ENCODE results near the gene RDH14.

Gene RDH14

DNA sequence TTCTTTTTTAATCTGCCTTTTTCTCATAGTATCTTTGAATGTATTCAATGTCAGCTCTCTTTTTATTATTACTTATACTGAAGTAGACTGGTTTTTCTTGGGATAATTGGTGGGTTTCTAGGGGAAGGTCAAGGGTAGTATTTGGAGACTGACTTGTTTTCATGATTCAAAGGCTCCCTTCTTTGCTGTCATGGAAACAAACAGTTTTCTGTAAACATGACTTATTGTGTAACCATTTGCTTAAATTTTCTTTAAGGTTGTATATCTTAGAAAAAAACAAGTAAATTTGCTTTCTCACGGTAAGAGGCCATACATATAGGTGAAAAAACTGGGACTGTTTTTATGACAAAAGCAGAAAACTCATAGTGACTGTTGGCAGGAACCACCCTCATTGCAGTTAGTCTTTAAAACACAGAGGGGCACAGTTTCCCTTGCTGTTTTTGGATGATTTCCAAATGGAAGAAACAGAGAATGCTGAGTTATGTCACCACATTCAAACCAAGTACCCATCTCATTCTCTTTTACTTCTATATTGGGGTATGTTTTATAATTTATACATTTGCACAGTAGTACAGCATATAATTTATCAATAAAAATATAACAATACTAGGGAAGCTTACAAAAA lies 5.8 kb upstream of the RDH14 start:
- Histone ChIP-seq H3K27me3 (ENCODE audit: control insufficient read depth, insufficient read depth, low read length, poor library complexity, severe bottlenecking) (no peaks in the 10 kb centered on the region), H3K9me3 (ENCODE audit: control insufficient read depth, low read length) (no peaks in the 10 kb centered on the region), H3K4me3 (ENCODE audit: insufficient read depth, low read depth, low read length) (no peak overlapping the region), H3K4me1 (ENCODE audit: control insufficient read depth, insufficient read depth, low read length) (no peaks in the 10 kb centered on the region), H3K36me3 (ENCODE audit: control insufficient read depth, insufficient read depth, low read length) (no peaks in the 10 kb centered on the region), H3K27ac (ENCODE audit: insufficient read depth, low read depth, low read length, poor library complexity, severe bottlenecking) (no peak overlapping the region)
- WGBS, 2 experiments = 81 to 94% methylated on average over 1 of the region's 1 CpG

DNA sequence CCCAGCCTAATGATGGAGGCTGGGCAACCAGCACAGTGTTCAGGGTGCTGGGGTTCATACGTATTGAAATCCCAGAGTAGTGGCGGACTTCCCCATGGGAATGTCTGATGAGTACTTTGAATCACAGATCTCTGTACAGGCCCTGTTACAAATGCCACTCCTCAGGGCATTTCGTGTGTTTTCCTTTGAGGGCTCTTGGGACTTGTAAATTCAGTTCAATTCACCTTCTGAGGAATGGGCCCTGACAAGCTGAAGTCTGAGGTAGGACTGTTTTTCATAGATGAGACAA lies 288 bp upstream of the RDH14 start:
- no peak overlapping the region for H3K27ac ChIP-seq (ENCODE audit: insufficient read depth, low read depth, low read length, poor library complexity, severe bottlenecking)

DNA sequence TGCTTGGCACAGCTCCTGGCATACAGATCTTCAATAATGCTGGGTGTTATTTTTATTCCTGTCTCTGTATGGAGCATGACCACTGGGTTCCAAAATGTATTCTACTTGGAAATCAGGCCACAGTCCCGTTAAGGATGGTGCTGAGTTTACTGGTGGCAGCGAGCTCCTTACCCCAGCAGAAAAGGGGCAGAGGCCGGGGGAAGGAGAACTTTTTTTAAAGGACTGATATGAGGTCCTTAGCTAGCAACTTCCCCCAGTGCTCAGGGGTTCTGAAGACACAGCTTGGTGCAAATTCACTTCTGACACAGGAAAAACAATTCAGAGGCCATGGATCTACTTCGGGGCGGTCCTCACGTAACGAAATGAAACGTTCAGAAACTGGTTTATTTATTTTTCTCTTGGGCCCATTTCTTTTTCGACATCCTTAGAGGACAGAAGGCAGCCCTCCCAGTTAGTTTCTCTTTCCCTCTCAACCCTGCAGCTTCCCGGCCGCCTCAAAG lies 872 bp downstream of the RDH14 start:
- 4 to 8% methylated on average over 11 of the region's 11 CpGs for WGBS, 2 experiments
- Histone ChIP-seq H3K4me3 (ENCODE audit: insufficient read depth, low read depth, low read length) (peak overlapping the region; percentile 82), H3K27ac (ENCODE audit: insufficient read depth, low read depth, low read length, poor library complexity, severe bottlenecking) (no peak overlapping the region), H3K9me3 (ENCODE audit: control insufficient read depth, low read length) (no peaks in the 10 kb centered on the region), H3K4me1 (ENCODE audit: control insufficient read depth, insufficient read depth, low read length) (peaks cover 12% of the 10 kb centered on the region), H3K27me3 (ENCODE audit: control insufficient read depth, insufficient read depth, low read length, poor library complexity, severe bottlenecking) (no peaks in the 10 kb centered on the region), H3K36me3 (ENCODE audit: control insufficient read depth, insufficient read depth, low read length) (peaks cover 9% of the 10 kb centered on the region)

More for the DNA sequence above, 288 bp upstream of the RDH14 start:
- no peaks in the 10 kb centered on the region for H3K9me3 ChIP-seq (ENCODE audit: control insufficient read depth, low read length)
- peak overlapping the region; percentile 82 for H3K4me3 ChIP-seq (ENCODE audit: insufficient read depth, low read depth, low read length)
- peaks cover 12% of the 10 kb centered on the region for H3K4me1 ChIP-seq (ENCODE audit: control insufficient read depth, insufficient read depth, low read length)
- 1 to 6% methylated on average over 3 of the region's 3 CpGs for WGBS, 2 experiments
- no peaks in the 10 kb centered on the region for H3K36me3 ChIP-seq (ENCODE audit: control insufficient read depth, insufficient read depth, low read length)
- no peaks in the 10 kb centered on the region for H3K27me3 ChIP-seq (ENCODE audit: control insufficient read depth, insufficient read depth, low read length, poor library complexity, severe bottlenecking)

DNA sequence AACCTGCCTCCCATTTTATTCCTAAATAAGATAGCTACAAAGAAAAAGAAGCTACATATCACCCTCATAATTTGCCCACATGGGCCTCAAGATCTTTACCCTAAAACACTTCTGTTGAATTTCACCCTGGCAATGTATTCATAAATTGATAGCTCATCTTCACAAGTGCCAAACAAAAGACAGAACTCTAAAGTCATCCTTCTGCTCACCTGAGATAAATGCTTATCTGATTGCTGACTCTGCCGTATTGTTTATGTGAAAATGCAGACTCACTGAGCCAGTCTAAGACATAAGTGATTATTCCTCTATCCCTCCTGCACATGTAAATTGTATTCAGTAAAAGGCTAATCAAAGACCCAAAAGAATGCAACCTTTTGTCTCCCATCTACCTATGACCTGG lies 2.0 kb downstream of the RDH14 start:
- no peak overlapping the region for H3K4me3 ChIP-seq (ENCODE audit: insufficient read depth, low read depth, low read length)
- WGBS, 2 experiments = 97 to 100% methylated on average over 1 of the region's 1 CpG
- H3K27me3 ChIP-seq (ENCODE audit: control insufficient read depth, insufficient read depth, low read length, poor library complexity, severe bottlenecking) = no peaks in the 10 kb centered on the region
- H3K4me1 ChIP-seq (ENCODE audit: control insufficient read depth, insufficient read depth, low read length) = peaks cover 12% of the 10 kb centered on the region
- H3K9me3 ChIP-seq (ENCODE audit: control insufficient read depth, low read length) = no peaks in the 10 kb centered on the region
- H3K36me3 ChIP-seq (ENCODE audit: control insufficient read depth, insufficient read depth, low read length) = peaks cover 11% of the 10 kb centered on the region
- no peak overlapping the region for H3K27ac ChIP-seq (ENCODE audit: insufficient read depth, low read depth, low read length, poor library complexity, severe bottlenecking)

DNA sequence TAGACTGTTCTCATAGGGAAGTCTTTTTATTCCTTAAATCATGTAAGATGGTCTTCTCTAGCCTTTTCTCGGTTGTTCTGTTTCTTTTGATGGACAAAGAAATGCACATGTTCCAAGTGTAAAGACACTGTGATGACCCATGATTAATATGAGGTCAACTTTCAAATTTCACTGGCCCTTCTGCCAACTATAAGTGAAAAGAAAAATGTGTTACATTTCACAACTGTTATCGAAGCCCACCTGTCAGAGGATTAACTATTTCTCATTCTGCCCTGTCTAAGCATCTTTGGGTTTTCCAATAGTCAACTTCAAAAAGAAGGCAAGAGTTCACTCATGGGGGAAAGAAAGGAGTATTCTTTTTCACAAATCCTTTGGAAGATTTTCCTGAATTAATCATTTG lies 3.3 kb downstream of the RDH14 start:
- whole genome bisulfite sequencing, 2 experiments = 98 to 100% methylated on average over 1 to 2 of the region's 2 CpGs

DNA sequence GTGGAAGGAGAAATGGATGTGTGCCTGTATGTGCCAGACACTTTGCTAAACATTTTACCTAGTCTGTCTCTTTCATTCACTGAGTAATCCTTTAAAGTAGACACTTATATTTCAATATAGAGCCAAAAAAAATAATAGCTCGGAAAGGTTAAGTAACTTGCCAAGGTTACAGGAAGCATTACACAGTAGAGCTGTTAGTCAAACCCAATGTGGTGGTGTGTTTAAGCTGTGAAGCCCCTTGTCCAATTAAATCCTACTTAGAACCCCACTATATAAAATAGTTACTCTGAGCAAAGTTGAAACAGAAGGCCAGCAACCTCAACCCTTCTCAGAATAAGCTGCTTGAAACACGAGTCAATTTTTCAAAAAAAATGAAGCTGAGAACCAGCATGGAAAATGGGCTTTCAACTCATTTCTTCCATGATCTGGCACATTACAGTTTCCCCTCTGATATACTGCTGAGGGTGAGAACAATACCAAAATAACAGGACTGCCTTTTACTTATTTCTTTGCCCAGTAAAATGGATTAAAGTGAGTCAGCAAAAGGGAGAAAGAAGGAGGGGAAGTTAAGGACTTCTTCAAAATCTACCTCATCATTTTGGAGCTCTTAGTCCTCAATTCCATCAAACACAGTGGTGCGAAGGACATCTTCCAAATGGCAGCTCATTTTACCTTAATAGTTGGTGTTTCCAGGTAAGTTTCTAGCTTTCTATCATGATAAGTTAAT lies 7.9 kb downstream of the RDH14 start:
- Histone ChIP-seq H3K27ac (ENCODE audit: insufficient read depth, low read depth, low read length, poor library complexity, severe bottlenecking) (no peak overlapping the region), H3K36me3 (ENCODE audit: control insufficient read depth, insufficient read depth, low read length) (peaks cover 11% of the 10 kb centered on the region), H3K9me3 (ENCODE audit: control insufficient read depth, low read length) (no peaks in the 10 kb centered on the region), H3K4me1 (ENCODE audit: control insufficient read depth, insufficient read depth, low read length) (no peaks in the 10 kb centered on the region), H3K27me3 (ENCODE audit: control insufficient read depth, insufficient read depth, low read length, poor library complexity, severe bottlenecking) (no peaks in the 10 kb centered on the region), H3K4me3 (ENCODE audit: insufficient read depth, low read depth, low read length) (no peak overlapping the region)
- 92 to 98% methylated on average over 2 to 3 of the region's 3 CpGs for WGBS, 2 experiments

More for the DNA sequence above, 3.3 kb downstream of the RDH14 start:
- no peaks in the 10 kb centered on the region for H3K9me3 ChIP-seq (ENCODE audit: control insufficient read depth, low read length)
- H3K27me3 ChIP-seq (ENCODE audit: control insufficient read depth, insufficient read depth, low read length, poor library complexity, severe bottlenecking) = no peaks in the 10 kb centered on the region
- no peak overlapping the region for H3K4me3 ChIP-seq (ENCODE audit: insufficient read depth, low read depth, low read length)
- H3K4me1 ChIP-seq (ENCODE audit: control insufficient read depth, insufficient read depth, low read length) = peaks cover 12% of the 10 kb centered on the region
- H3K36me3 ChIP-seq (ENCODE audit: control insufficient read depth, insufficient read depth, low read length) = peaks cover 11% of the 10 kb centered on the region
- H3K27ac ChIP-seq (ENCODE audit: insufficient read depth, low read depth, low read length, poor library complexity, severe bottlenecking) = no peak overlapping the region

DNA sequence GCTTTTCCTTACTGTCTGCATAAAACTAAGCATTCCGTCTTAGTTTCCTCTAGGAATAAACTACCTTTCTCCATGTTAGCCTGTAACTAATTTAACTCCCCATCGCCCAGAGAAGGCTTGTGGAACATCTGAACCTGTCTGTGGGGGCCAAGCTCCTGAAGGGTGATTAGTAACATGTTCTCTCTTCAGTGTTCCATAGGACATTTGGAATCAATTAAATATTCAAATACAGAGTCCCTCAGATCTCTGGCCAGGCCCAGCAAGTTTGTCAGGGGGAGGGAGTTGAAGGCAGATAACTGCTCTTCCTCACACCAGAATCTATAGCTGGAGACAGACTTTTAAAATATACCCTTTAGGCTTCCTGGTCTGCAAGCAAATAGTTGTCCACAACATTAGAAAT lies 8.8 kb downstream of the RDH14 start:
- Histone ChIP-seq H3K9me3 (ENCODE audit: control insufficient read depth, low read length) (no peaks in the 10 kb centered on the region), H3K4me3 (ENCODE audit: insufficient read depth, low read depth, low read length) (no peak overlapping the region), H3K4me1 (ENCODE audit: control insufficient read depth, insufficient read depth, low read length) (no peaks in the 10 kb centered on the region), H3K27me3 (ENCODE audit: control insufficient read depth, insufficient read depth, low read length, poor library complexity, severe bottlenecking) (no peaks in the 10 kb centered on the region), H3K36me3 (ENCODE audit: control insufficient read depth, insufficient read depth, low read length) (peaks cover 11% of the 10 kb centered on the region), H3K27ac (ENCODE audit: insufficient read depth, low read depth, low read length, poor library complexity, severe bottlenecking) (no peak overlapping the region)
- WGBS, 2 experiments = 94% methylated on average over 2 of the region's 2 CpGs

DNA sequence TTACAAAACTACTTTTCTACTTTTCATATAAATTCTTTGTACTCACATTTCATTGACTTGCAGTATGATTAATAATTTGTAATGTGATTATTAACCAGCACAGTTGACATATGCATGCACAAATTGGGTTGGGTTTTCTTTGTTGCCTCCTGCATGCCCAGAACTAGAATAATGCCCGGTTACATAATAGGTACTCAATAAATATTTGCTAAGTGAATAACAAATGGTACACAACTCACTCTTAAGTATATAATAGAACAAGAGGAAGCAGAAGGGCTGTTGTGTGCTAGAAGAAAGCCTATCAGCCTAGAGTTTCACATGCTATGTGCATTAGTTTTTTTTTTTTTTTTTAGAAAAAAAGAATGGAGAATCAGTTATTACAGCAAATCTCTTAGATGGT lies 9.3 kb downstream of the RDH14 start:
- Histone ChIP-seq H3K27ac (ENCODE audit: insufficient read depth, low read depth, low read length, poor library complexity, severe bottlenecking) (no peak overlapping the region), H3K27me3 (ENCODE audit: control insufficient read depth, insufficient read depth, low read length, poor library complexity, severe bottlenecking) (no peaks in the 10 kb centered on the region), H3K9me3 (ENCODE audit: control insufficient read depth, low read length) (no peaks in the 10 kb centered on the region), H3K4me1 (ENCODE audit: control insufficient read depth, insufficient read depth, low read length) (no peaks in the 10 kb centered on the region), H3K36me3 (ENCODE audit: control insufficient read depth, insufficient read depth, low read length) (peaks cover 11% of the 10 kb centered on the region), H3K4me3 (ENCODE audit: insufficient read depth, low read depth, low read length) (no peak overlapping the region)
- WGBS, 2 experiments = 100% methylated on average over 1 of the region's 1 CpG; no CpG with 5 or more reads in 1 of the 2 experiments

DNA sequence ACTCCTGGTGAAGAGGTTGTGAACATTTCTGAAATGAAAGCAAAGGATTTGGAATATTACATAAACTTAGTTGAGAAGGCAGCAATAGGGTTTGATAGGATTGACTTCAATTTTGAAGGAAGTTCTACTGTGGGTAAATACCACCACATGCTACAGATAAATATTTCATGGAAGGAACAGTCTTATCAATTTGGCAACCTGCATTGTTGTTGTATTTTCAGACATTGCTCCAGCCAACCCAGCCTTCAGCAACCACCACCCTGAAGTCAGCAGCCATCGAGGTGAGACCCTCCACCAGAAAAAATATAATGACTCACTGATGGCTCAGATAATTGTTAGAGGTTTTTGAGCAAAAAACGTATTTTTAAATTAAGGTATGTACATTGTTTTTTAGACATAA lies 10.0 kb downstream of the RDH14 start:
- no peaks in the 10 kb centered on the region for H3K4me1 ChIP-seq (ENCODE audit: control insufficient read depth, insufficient read depth, low read length)
- no peaks in the 10 kb centered on the region for H3K9me3 ChIP-seq (ENCODE audit: control insufficient read depth, low read length)
- no CpG with 5 or more reads among the region's 2 CpGs for WGBS, 2 experiments
- no peak overlapping the region for H3K4me3 ChIP-seq (ENCODE audit: insufficient read depth, low read depth, low read length)
- H3K27ac ChIP-seq (ENCODE audit: insufficient read depth, low read depth, low read length, poor library complexity, severe bottlenecking) = no peak overlapping the region
- H3K27me3 ChIP-seq (ENCODE audit: control insufficient read depth, insufficient read depth, low read length, poor library complexity, severe bottlenecking) = no peaks in the 10 kb centered on the region
- peaks cover 10% of the 10 kb centered on the region for H3K36me3 ChIP-seq (ENCODE audit: control insufficient read depth, insufficient read depth, low read length)

DNA sequence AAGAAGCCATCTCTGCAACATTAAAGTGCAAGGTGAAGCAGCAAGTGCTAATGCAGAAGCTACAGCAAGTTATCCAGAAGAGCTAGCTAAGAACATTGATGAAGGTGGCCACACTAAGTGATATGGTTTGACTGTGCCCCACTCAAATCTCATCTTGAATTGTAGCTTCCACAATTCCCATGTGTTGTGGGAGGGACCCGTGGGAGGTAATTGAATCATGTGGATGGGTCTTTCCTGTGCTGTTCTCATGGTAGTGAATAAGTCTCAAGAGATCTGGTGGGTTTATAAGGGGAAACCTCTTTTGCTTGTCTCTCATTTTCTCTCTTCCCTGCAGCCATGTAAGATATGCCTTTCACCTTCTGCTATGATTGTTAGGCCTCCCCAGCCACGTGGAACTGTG lies 11.4 kb downstream of the RDH14 start:
- Histone ChIP-seq H3K4me3 (ENCODE audit: insufficient read depth, low read depth, low read length) (no peak overlapping the region), H3K9me3 (ENCODE audit: control insufficient read depth, low read length) (no peaks in the 10 kb centered on the region), H3K27me3 (ENCODE audit: control insufficient read depth, insufficient read depth, low read length, poor library complexity, severe bottlenecking) (no peaks in the 10 kb centered on the region), H3K27ac (ENCODE audit: insufficient read depth, low read depth, low read length, poor library complexity, severe bottlenecking) (no peak overlapping the region), H3K4me1 (ENCODE audit: control insufficient read depth, insufficient read depth, low read length) (no peaks in the 10 kb centered on the region), H3K36me3 (ENCODE audit: control insufficient read depth, insufficient read depth, low read length) (no peaks in the 10 kb centered on the region)
- WGBS, 2 experiments = 78 to 90% methylated on average over 2 of the region's 2 CpGs
